Prostate gland (tissue), 2 donors: ENCODE results near the gene KRT33B. TPM values are rescaled to one million over a fixed set of nuclear protein-coding genes. Genes with fewer than 3 reads are reported as not detected.
"Not testable (repeated sequence)": the region's sequence is repeated elsewhere in the genome, so short reads cannot be mapped to it uniquely, and the experiment has no call there.

ENCODE experiments used
- DNase-seq: peaks from one replicate; pipeline ENCODE4 v3.0.0-alpha.2; 2019; ENCODE audit warnings: low spot score
- H3K27ac ChIP-seq, 2 donors: fragments of 200-600 bp; sonication (generic); 2 replicates each; pipeline ENCODE4 v1.5.1; 2017 to 2019
- H3K27me3 ChIP-seq: fragments of 200-600 bp; sonication (generic); replicated peaks from 2 replicates; pipeline ENCODE4 v1.5.1; 2019; ENCODE audit not compliant: insufficient read depth
- H3K36me3 ChIP-seq, 2 donors: fragments of 200-600 bp; sonication (generic); 1 replicate in 1 of 2; 2 replicates in 1 of 2; pipeline versions ENCODE4 v1.5.1 to v1.8.1; 2017 to 2019
- H3K4me1 ChIP-seq: fragments of 200-600 bp; sonication (generic); replicated peaks from 2 replicates; pipeline ENCODE4 v1.5.1; 2019
- H3K4me3 ChIP-seq, 2 donors: fragments of 200-600 bp; sonication (generic); 2 replicates each; pipeline ENCODE4 v1.5.1; 2017 to 2019
- H3K9me3 ChIP-seq: fragments of 200-600 bp; sonication (generic); 2 replicates; pipeline ENCODE4 v1.5.1; 2017
- CTCF ChIP-seq, 4 experiments: fragments of 200-600 bp in 2 of 4; fragments of 450-650 bp in 2 of 4; sonication (generic) in 2 of 4; IDR thresholded peaks; 1 replicate in 3 of 4; 2 replicates in 1 of 4; pipeline ENCODE4 v1.5.1; 2016 to 2019; ENCODE audit warnings: antibody characterized with exemption in 4 of 4, mild to moderate bottlenecking in 2 of 4, moderate library complexity in 2 of 4
- POLR2A ChIP-seq: fragments of 450-650 bp; IDR thresholded peaks from one replicate; pipeline ENCODE4 v1.6.1; 2016; ENCODE audit warnings: antibody characterized with exemption, mild to moderate bottlenecking
- POLR2AphosphoS5 ChIP-seq: sonication (generic); formaldehyde crosslinking; IDR thresholded peaks from one replicate; pipeline ENCODE4 v1.6.1; 2017; ENCODE audit warnings: antibody characterized with exemption
- WGBS: methylation state at CpG from one replicate; pipeline ENCODE4 v1.1.5; 2018; 5-methylcytosine and 5-hydroxymethylcytosine counted together
- intact Hi-C: fragments of 100-400 bp; cut with DNase I; formaldehyde crosslinking; loops from one replicate; pipeline ENCODE4 v1.14.2; 2022
- total RNA-seq, 2 donors: library from RNA; depleted of rRNA; stranded (reverse); fragments of >200 nt; gene quantifications; one replicate each; pipeline ENCODE4 v1.1.0, GENCODE V29; 2016

KRT33B gene
- total RNA-seq, 2 donors from 2014 or later, result not detected

DNA sequence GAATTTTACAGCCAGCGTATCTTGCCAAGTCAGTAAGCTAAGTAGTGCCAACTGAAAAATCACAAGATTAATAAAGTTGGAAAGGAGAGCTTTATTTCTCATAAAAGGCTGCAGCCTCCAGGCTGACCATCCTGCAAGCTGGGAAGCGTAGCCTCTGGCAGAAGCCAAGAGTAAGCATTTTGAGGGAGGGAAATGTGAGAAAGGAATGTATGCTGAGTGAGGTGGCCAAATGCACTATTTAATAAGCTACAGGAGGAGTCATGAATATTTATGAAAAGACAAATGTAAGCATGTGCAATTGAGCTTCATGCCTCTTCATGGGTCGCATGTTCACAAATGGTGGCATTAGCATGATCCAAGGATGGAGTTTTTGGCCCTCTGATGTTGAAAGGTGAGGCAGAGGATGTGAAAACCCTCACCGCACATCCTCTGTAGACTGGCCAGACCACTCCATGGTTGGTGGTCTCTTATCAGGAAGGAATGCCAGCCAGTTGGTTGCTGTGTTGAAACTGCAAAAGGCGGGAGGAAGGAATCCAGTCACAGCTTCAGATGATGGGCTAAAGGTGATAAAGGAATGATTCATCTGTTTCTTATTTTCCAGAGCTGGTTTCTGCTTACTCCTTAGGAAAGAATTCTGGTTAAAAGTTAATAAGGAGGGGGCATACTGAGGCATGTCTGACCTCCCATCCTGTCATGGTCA, 9.2 kb downstream of the KRT33B start:
- Histone ChIP-seq H3K4me3 (no peak overlapping the region), H3K27ac (no peak overlapping the region), H3K4me1 (no peaks in the 10 kb centered on the region), H3K9me3 (no peaks in the 10 kb centered on the region), H3K27me3 (no peaks in the 10 kb centered on the region), H3K36me3 (no peaks in the 10 kb centered on the region)
- no peak for DNase-seq
- 66% methylated on average over 5 of the region's 5 CpGs for WGBS
- intact Hi-C loops, result no loop called here
- no peak for TF ChIP-seq POLR2AphosphoS5
- no peak for TF ChIP-seq POLR2A

GRCh38 chr17:41354536-41354935, 15.1 kb downstream of the KRT33B start:
- intact Hi-C loops, result no loop called here
- no peak overlapping the region for H3K27ac ChIP-seq
- H3K4me1 ChIP-seq, result no peaks in the 10 kb centered on the region
- H3K4me3 ChIP-seq, result no peak overlapping the region
- TF ChIP-seq CTCF (IDR thresholded peaks at IDR 0.05) (no peak), POLR2A (no peak), POLR2AphosphoS5 (no peak)
- no peak for DNase-seq
- H3K36me3 ChIP-seq, result no peaks in the 10 kb centered on the region
- no peaks in the 10 kb centered on the region for H3K9me3 ChIP-seq
- H3K27me3 ChIP-seq, result no peaks in the 10 kb centered on the region
- 59% methylated on average over 4 of the region's 4 CpGs for WGBS

GRCh38 chr17:41352597-41353366, 16.8 kb downstream of the KRT33B start:
- H3K27ac ChIP-seq, result no peak overlapping the region
- H3K36me3 ChIP-seq, result no peaks in the 10 kb centered on the region
- intact Hi-C loops, result no loop called here
- no peaks in the 10 kb centered on the region for H3K4me1 ChIP-seq
- WGBS, result 42% methylated on average over 7 of the region's 7 CpGs
- H3K27me3 ChIP-seq, result no peaks in the 10 kb centered on the region
- TF ChIP-seq POLR2AphosphoS5 (no peak), POLR2A (no peak), CTCF (IDR thresholded peaks at IDR 0.05) (no peak)
- H3K4me3 ChIP-seq, result no peak overlapping the region
- DNase-seq, result no peak
- no peaks in the 10 kb centered on the region for H3K9me3 ChIP-seq

GRCh38 chr17:41351177-41351576, 18.4 kb downstream of the KRT33B start:
- WGBS, result 96% methylated on average over 2 of the region's 2 CpGs
- Histone ChIP-seq H3K9me3 (no peaks in the 10 kb centered on the region), H3K27ac (no peak overlapping the region), H3K4me1 (no peaks in the 10 kb centered on the region), H3K4me3 (no peak overlapping the region), H3K36me3 (no peaks in the 10 kb centered on the region), H3K27me3 (no peaks in the 10 kb centered on the region)
- intact Hi-C loops, result no loop called here
- TF ChIP-seq POLR2AphosphoS5, result no peak
- TF ChIP-seq CTCF (IDR thresholded peaks at IDR 0.05), result no peak
- TF ChIP-seq POLR2A, result no peak
- DNase-seq, result no peak

GRCh38 chr17:41350381-41350878, 19.2 kb downstream of the KRT33B start, which contains the start of gene KRT33A:
KRT33A (minus strand) TSS chr17:41350828; CDS start chr17:41350767, 61 bp downstream.
- H3K9me3 ChIP-seq, H3K4me3 ChIP-seq, intact Hi-C loops, DNase-seq, H3K4me1 ChIP-seq, H3K27ac ChIP-seq, H3K27me3 ChIP-seq, H3K36me3 ChIP-seq: not testable (repeated sequence)
- 94% methylated on average over 16 of the region's 16 CpGs for WGBS
